NB4 (cell line): ENCODE data around the gene HAND1.

ENCODE experiments used
- POLR2A ChIP-seq: IDR thresholded peaks from 2 replicates; pipeline ENCODE4 v1.6.1; 2011; ENCODE audit warnings: mild to moderate bottlenecking; ENCODE audit not compliant: insufficient read length; ENCODE audit errors: extremely low read depth
- TF ChIP-seq, protein P1 (sequence below): IDR thresholded peaks from one replicate; pipeline ENCODE4 v1.5.1; 2012; ENCODE audit warnings: low read depth, low read length
- TF ChIP-seq, protein P2 (sequence below): IDR thresholded peaks from 2 replicates; pipeline ENCODE4 v1.6.1; 2011; ENCODE audit warnings: low read depth, low read length

DNA sequence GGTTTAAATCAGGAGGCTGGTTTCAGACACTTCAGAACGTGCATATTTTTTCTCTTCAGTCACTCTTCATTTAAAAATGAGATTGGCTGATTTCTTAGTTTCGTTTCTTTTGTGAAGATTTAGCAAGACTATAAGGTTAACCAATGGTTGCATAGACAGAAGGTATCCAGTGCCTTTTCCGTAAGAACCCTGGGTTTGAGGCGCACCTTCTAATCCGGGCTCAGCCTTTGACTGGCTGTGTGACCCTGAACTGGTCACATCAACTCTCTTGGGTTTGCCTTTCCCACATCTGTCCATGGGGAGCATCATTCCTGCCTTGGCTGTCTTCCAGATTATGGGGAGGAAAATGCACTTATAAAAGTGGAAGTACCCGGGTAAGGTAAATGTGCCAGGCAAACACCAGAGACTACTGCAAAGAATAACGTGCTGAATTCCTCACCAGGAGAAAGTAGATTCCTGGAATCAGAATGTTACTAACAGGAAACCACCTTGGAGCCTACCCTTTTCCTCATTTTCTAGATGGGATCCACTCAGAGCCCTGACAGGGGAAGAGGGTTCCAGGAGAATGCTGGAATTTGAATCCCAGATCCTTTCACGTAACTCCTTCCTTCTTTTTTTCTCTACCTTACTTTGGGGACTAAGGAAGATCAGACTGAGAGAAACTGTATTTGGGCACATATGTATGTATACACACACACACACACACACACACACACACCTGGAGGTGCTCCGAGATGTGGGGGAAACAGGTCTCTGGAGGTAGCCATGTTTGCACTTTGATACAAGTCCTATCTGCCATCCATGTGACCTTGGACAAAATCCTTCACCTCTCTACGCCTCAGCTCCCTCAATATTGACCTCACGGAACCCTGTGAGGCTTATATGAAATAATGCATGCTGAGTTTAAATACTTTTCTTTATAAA, 6.8 kb downstream of the HAND1 start:
- TF ChIP-seq, protein P1, sequence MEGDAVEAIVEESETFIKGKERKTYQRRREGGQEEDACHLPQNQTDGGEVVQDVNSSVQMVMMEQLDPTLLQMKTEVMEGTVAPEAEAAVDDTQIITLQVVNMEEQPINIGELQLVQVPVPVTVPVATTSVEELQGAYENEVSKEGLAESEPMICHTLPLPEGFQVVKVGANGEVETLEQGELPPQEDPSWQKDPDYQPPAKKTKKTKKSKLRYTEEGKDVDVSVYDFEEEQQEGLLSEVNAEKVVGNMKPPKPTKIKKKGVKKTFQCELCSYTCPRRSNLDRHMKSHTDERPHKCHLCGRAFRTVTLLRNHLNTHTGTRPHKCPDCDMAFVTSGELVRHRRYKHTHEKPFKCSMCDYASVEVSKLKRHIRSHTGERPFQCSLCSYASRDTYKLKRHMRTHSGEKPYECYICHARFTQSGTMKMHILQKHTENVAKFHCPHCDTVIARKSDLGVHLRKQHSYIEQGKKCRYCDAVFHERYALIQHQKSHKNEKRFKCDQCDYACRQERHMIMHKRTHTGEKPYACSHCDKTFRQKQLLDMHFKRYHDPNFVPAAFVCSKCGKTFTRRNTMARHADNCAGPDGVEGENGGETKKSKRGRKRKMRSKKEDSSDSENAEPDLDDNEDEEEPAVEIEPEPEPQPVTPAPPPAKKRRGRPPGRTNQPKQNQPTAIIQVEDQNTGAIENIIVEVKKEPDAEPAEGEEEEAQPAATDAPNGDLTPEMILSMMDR = no peak
- no peak for TF ChIP-seq POLR2A
- TF ChIP-seq, protein P2, sequence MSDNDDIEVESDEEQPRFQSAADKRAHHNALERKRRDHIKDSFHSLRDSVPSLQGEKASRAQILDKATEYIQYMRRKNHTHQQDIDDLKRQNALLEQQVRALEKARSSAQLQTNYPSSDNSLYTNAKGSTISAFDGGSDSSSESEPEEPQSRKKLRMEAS = no peak
